IMR-90 (cell line): ENCODE results near the gene GSTP1. TPM values are rescaled to one million over a fixed set of nuclear protein-coding genes. Genes with fewer than 3 reads are reported as not detected.

ENCODE experiments used
- ATAC-seq: fragments of 200-7000 bp; cut with Tn5 transposase; 2 replicates; pipeline ENCODE4 v1.9.1; 2020; ENCODE audit warnings: low read depth, mild to moderate bottlenecking, moderate library complexity
- BruUV-seq: library from RNA; stranded (reverse); fragments of 400-500 nt; replicated peaks from 2 replicates; lab custom pipeline; 2021; lab: Mats Ljungman, UMichigan
- CTCF ChIA-PET: fragments of 300-600 bp; formaldehyde crosslinking; extraction: SDS; loops from one replicate; lab custom pipeline; 2021; ENCODE audit warnings: antibody characterized with exemption; lab: Yijun Ruan, JAX
- POLR2A ChIA-PET: fragments of 300-600 bp; sonication (Branson Sonifier 250); formaldehyde crosslinking; loops from one replicate; lab custom pipeline; 2022; ENCODE audit warnings: antibody characterized with exemption; ENCODE audit not compliant: unreplicated experiment; lab: Charles Lee
- DNase-seq: peaks from one replicate; pipeline ENCODE4 v3.0.0; 2013
- H2AFZ ChIP-seq: replicated peaks from 2 replicates; pipeline ENCODE3; 2013; ENCODE audit warnings: low read length, mild to moderate bottlenecking; ENCODE audit not compliant: poor library complexity
- H2AK5ac ChIP-seq: 2 replicates; pipeline ENCODE4 v1.6.1; 2013; ENCODE audit warnings: low read depth, low read length, inconsistent platforms
- H2AK9ac ChIP-seq: replicated peaks from 2 replicates; pipeline ENCODE3; 2013; ENCODE audit warnings: mild to moderate bottlenecking, low read depth, low read length, moderate library complexity; ENCODE audit not compliant: poor library complexity
- H2BK120ac ChIP-seq: 2 replicates; pipeline ENCODE4 v1.6.1; 2013; ENCODE audit warnings: low read depth, low read length, inconsistent platforms
- H2BK15ac ChIP-seq: 3 replicates; pipeline ENCODE4 v1.6.1; 2013; ENCODE audit warnings: low read depth, low read length, inconsistent platforms
- H2BK20ac ChIP-seq: 2 replicates; pipeline ENCODE4 v1.6.1; 2013; ENCODE audit warnings: low read depth, mild to moderate bottlenecking, inconsistent platforms, low read length, moderate library complexity
- H2BK5ac ChIP-seq: 2 replicates; pipeline ENCODE4 v1.6.1; 2013; ENCODE audit warnings: mild to moderate bottlenecking, low read depth, low read length, inconsistent platforms; ENCODE audit not compliant: poor library complexity, severe bottlenecking
- H3K14ac ChIP-seq: replicated peaks from 2 replicates; pipeline ENCODE4 v1.6.1; 2013; ENCODE audit warnings: low read depth, low read length, inconsistent platforms
- H3K18ac ChIP-seq: 2 replicates; pipeline ENCODE4 v1.6.1; 2013; ENCODE audit warnings: low read depth, low read length, control low read depth
- H3K23ac ChIP-seq: 2 replicates; pipeline ENCODE4 v1.6.1; 2013; ENCODE audit warnings: low read depth, low read length, inconsistent platforms
- H3K27ac ChIP-seq: 2 replicates; pipeline ENCODE4 v1.5.1; 2013; ENCODE audit warnings: mild to moderate bottlenecking, control low read depth, low read length; ENCODE audit not compliant: insufficient read depth
- H3K27me3 ChIP-seq: 2 replicates; pipeline ENCODE4 v1.6.1; 2013; ENCODE audit warnings: low read length; ENCODE audit not compliant: control insufficient read depth, insufficient read depth
- H3K36me3 ChIP-seq: 2 replicates; pipeline ENCODE4 v1.6.1; 2013; ENCODE audit warnings: low read length, mixed read lengths; ENCODE audit not compliant: control insufficient read depth, insufficient read depth
- H3K4ac ChIP-seq: 2 replicates; pipeline ENCODE4 v1.6.1; 2013; ENCODE audit warnings: low read depth, low read length, inconsistent platforms
- H3K4me1 ChIP-seq: 2 replicates; pipeline ENCODE4 v1.6.1; 2013; ENCODE audit warnings: low read length, mixed read lengths; ENCODE audit not compliant: control insufficient read depth, insufficient read depth
- H3K4me2 ChIP-seq: 2 replicates; pipeline ENCODE4 v1.6.1; 2013; ENCODE audit warnings: low read depth, mild to moderate bottlenecking, control low read depth, low read length, moderate library complexity
- H3K4me3 ChIP-seq: 2 replicates; pipeline ENCODE4 v1.5.1; 2013; ENCODE audit warnings: low read depth, mild to moderate bottlenecking, control low read depth, low read length, moderate library complexity; ENCODE audit not compliant: insufficient read depth
- H3K56ac ChIP-seq: 2 replicates; pipeline ENCODE4 v1.6.1; 2013; ENCODE audit warnings: low read length, inconsistent platforms; ENCODE audit not compliant: insufficient read depth; ENCODE audit errors: extremely low read depth
- H3K79me1 ChIP-seq, 2 experiments: 2 replicates each; pipeline ENCODE4 v1.6.1; 2013; ENCODE audit warnings: low read length in 2 of 2, inconsistent platforms in 1 of 2, low read depth in 1 of 2
- H3K9ac ChIP-seq: 2 replicates; pipeline ENCODE4 v1.6.1; 2013; ENCODE audit warnings: low read depth, low read length, control low read depth
- H3K9me1 ChIP-seq: 2 replicates; pipeline ENCODE4 v1.6.1; 2013; ENCODE audit warnings: low read length, inconsistent platforms; ENCODE audit not compliant: insufficient read depth
- H3K9me3 ChIP-seq: 2 replicates; pipeline ENCODE4 v1.6.1; 2013; ENCODE audit warnings: low read length; ENCODE audit not compliant: control insufficient read depth, insufficient read depth
- H4K20me1 ChIP-seq: 2 replicates; pipeline ENCODE4 v1.6.1; 2013; ENCODE audit warnings: low read length, inconsistent platforms; ENCODE audit not compliant: insufficient read depth
- H4K5ac ChIP-seq: 2 replicates; pipeline ENCODE4 v1.6.1; 2013; ENCODE audit warnings: mild to moderate bottlenecking, low read depth, low read length, control low read depth
- H4K8ac ChIP-seq, 2 experiments: 2 replicates each; pipeline ENCODE4 v1.6.1; 2013; ENCODE audit warnings: low read depth in 2 of 2, low read length in 2 of 2, control low read depth in 1 of 2, inconsistent platforms in 1 of 2
- H4K91ac ChIP-seq: 2 replicates; pipeline ENCODE4 v1.6.1; 2013; ENCODE audit warnings: low read depth, low read length, inconsistent platforms; ENCODE audit not compliant: insufficient read depth
- CEBPB ChIP-seq: IDR thresholded peaks from 2 replicates; pipeline ENCODE4 v1.6.1; 2012; ENCODE audit warnings: low read depth, low read length, improper control_type of control experiment
- CHD1 ChIP-seq: IDR thresholded peaks from 2 replicates; pipeline ENCODE4 v1.6.1; 2012; ENCODE audit warnings: low read depth, low read length, improper control_type of control experiment
- CTCF ChIP-seq: conservative IDR thresholded peaks from 2 replicates; pipeline ENCODE4 v1.5.1; 2012; ENCODE audit warnings: mild to moderate bottlenecking, low read depth, low read length, improper control_type of control experiment
- ELK1 ChIP-seq: fragments of 150-350 bp; IDR thresholded peaks from 2 replicates; pipeline ENCODE4 v1.6.1; 2016; ENCODE audit warnings: low read depth, mild to moderate bottlenecking, low read length, moderate library complexity, borderline replicate concordance
- MAFK ChIP-seq: IDR thresholded peaks from 2 replicates; pipeline ENCODE4 v1.6.1; 2012; ENCODE audit warnings: low read depth, low read length, improper control_type of control experiment
- MXI1 ChIP-seq: IDR thresholded peaks from 2 replicates; pipeline ENCODE4 v1.6.1; 2012; ENCODE audit warnings: low read depth, mild to moderate bottlenecking, low read length, moderate library complexity, borderline replicate concordance
- RAD21 ChIP-seq: IDR thresholded peaks from 2 replicates; pipeline ENCODE4 v1.6.1; 2012; ENCODE audit warnings: low read length, improper control_type of control experiment
- RCOR1 ChIP-seq: IDR thresholded peaks from 2 replicates; pipeline ENCODE4 v1.6.1; 2012; ENCODE audit warnings: mild to moderate bottlenecking, low read length, improper control_type of control experiment; ENCODE audit not compliant: insufficient replicate concordance
- RFX5 ChIP-seq: IDR thresholded peaks from 2 replicates; pipeline ENCODE4 v1.8.0; 2012; ENCODE audit warnings: low read depth, mild to moderate bottlenecking, low read length, moderate library complexity
- SMC3 ChIP-seq: fragments of 150-350 bp; IDR thresholded peaks from 2 replicates; pipeline ENCODE4 v1.6.1; 2016; ENCODE audit warnings: low read depth, mild to moderate bottlenecking, antibody characterized with exemption, low read length, moderate library complexity
- USF2 ChIP-seq: fragments of 150-350 bp; IDR thresholded peaks from 2 replicates; pipeline ENCODE4 v1.6.1; 2017; ENCODE audit warnings: mild to moderate bottlenecking, antibody characterized with exemption, low read length, low read depth
- WGBS, 2 experiments: methylation state at CpG; one replicate each; pipeline versions ENCODE4 v1.1.5 to v1.1.7; 2013; ENCODE audit warnings: missing lambda C conversion rate in 2 of 2; ENCODE audit not compliant: insufficient read length in 1 of 2; ENCODE audit errors: extremely low coverage in 2 of 2; 5-methylcytosine and 5-hydroxymethylcytosine counted together
- dilution Hi-C: fragments of 300-500 bp; cut with HindIII; formaldehyde crosslinking; loops from one replicate; pipeline ENCODE4 v1.14.3; 2018; ENCODE audit warnings: low sequenced_read_pairs; ENCODE audit not compliant: unreplicated experiment
- in situ Hi-C: fragments of 300-500 bp; cut with MboI; formaldehyde crosslinking; loops from 3 replicates; pipeline ENCODE4 v1.14.3; 2019; ENCODE audit warnings: low sequenced_read_pairs, inconsistent platforms, mixed read lengths
- intact Hi-C: fragments of 100-400 bp; cut with micrococcal nuclease; formaldehyde crosslinking; loops from 2 replicates; pipeline ENCODE4 v1.10.0; 2022
- polyA plus RNA-seq, 3 experiments: library from polyadenylated mRNA; depleted of rRNA; stranded (reverse); fragments of >200 nt; gene quantifications; 2 replicates each; pipeline ENCODE4 v1.2.3, GENCODE V29; 2012; ENCODE audit warnings: low replicate concordance in 1 of 3
- total RNA-seq: library from RNA; depleted of rRNA; stranded (reverse); fragments of >200 nt; gene quantifications from 2 replicates; pipeline ENCODE4 v1.2.3, GENCODE V29; 2012

Gene GSTP1
- total and polyA plus RNA-seq, 2 of the 4 experiments (the other 2 are of a cell fraction), result 947 to 1,539 TPM

GRCh38 chr11:67542971-67543370 lies 40.6 kb upstream of the GSTP1 start:
- Histone ChIP-seq H2BK15ac (no peak overlapping the region), H4K91ac (no peak overlapping the region), H2BK120ac (no peak overlapping the region), H2AK9ac (no peak overlapping the region), H3K4me1 (no peaks in the 10 kb centered on the region), H4K20me1 (no peaks in the 10 kb centered on the region), H3K9me1 (no peaks in the 10 kb centered on the region), H2AFZ (no peak overlapping the region), H2AK5ac (no peak overlapping the region), H3K9me3 (no peaks in the 10 kb centered on the region), H3K4me3 (no peak overlapping the region), H3K56ac (no peak overlapping the region), H3K27me3 (peaks cover 26% of the 10 kb centered on the region), H4K5ac (no peak overlapping the region), H2BK20ac (no peak overlapping the region), H3K4ac (no peak overlapping the region), H3K79me1 (no peaks in the 10 kb centered on the region), H2BK5ac (no peak overlapping the region), H3K9ac (no peak overlapping the region), H3K4me2 (no peak overlapping the region), H3K14ac (no peak overlapping the region), H3K27ac (no peak overlapping the region), H3K36me3 (no peaks in the 10 kb centered on the region), H4K8ac (no peak overlapping the region), H3K18ac (no peak overlapping the region), H3K23ac (no peak overlapping the region)
- CTCF ChIA-PET, result no interaction called here
- WGBS, 2 experiments, result no CpG with 5 or more reads among the region's 7 CpGs
- intact Hi-C loops (no loop called here), dilution Hi-C loops (no loop called here), in situ Hi-C loops (no loop called here)
- DNase-seq (no peak), ATAC-seq (no peak)
- POLR2A ChIA-PET, result interaction anchor here (0.6 kb wide), 1 partner anchor 10 kb away, joined by 3 read pairs; no protein-coding TSS in a partner anchor
- no peak for TF ChIP-seq RAD21
- no peak for TF ChIP-seq MAFK
- no peak for TF ChIP-seq MXI1
- no peak for TF ChIP-seq SMC3
- TF ChIP-seq ELK1, result no peak
- TF ChIP-seq CEBPB, result no peak
- TF ChIP-seq USF2, result no peak
- no peak for TF ChIP-seq RFX5
- no peak for TF ChIP-seq RCOR1
- TF ChIP-seq CHD1, result no peak
- TF ChIP-seq CTCF, result no peak
- BruUV-seq, result no TSS peak
